GM04504 (cell line): Measurements from ENCODE around the gene RAET1E.
"Not testable (repeated sequence)": the region's sequence is repeated elsewhere in the genome, so short reads cannot be mapped to it uniquely, and the experiment has no call there.

ENCODE experiments used
- DNase-seq: peaks from one replicate; pipeline ENCODE4 v3.0.0-alpha.2; 2012; ENCODE audit warnings: low read depth

RAET1E gene

GRCh38 chr6:149909701-149910470 is 12.0 kb upstream of the RAET1E start:
- DNase-seq = no peak

GRCh38 chr6:149908480-149908879 is 10.6 kb upstream of the RAET1E start:
- DNase-seq = not testable (repeated sequence)

GRCh38 chr6:149907317-149907716 is 9.4 kb upstream of the RAET1E start:
- no peak for DNase-seq

GRCh38 chr6:149906405-149906804 is 8.5 kb upstream of the RAET1E start:
- no peak for DNase-seq

- DNase-seq = no peak
Measured at GRCh38 chr6:149905911-149906371, 8.0 kb upstream of the RAET1E start.

GRCh38 chr6:149905371-149905910 is 7.5 kb upstream of the RAET1E start:
- no peak for DNase-seq

- no peak for DNase-seq
Measured at GRCh38 chr6:149904661-149905370, 6.9 kb upstream of the RAET1E start.

GRCh38 chr6:149903938-149904611 is 6.2 kb upstream of the RAET1E start:
- no peak for DNase-seq

- DNase-seq = no peak
Measured at GRCh38 chr6:149901444-149902140, 3.7 kb upstream of the RAET1E start.

- DNase-seq = no peak
Measured at GRCh38 chr6:149900620-149901443, 2.9 kb upstream of the RAET1E start.

- no peak for DNase-seq
Measured at GRCh38 chr6:149899926-149900619, 2.2 kb upstream of the RAET1E start.

GRCh38 chr6:149899486-149899885 is 1.6 kb upstream of the RAET1E start:
- no peak for DNase-seq

- no peak for DNase-seq
Measured at GRCh38 chr6:149898966-149899365, 1.1 kb upstream of the RAET1E start.

- DNase-seq = peak; percentile 94
Measured at GRCh38 chr6:149897015-149897697, 757 bp downstream of the RAET1E start.

GRCh38 chr6:149896491-149896890 is 1.4 kb downstream of the RAET1E start:
- peak; percentile 16 for DNase-seq

- peak; percentile 67 for DNase-seq
Measured at GRCh38 chr6:149895833-149896271, 2.1 kb downstream of the RAET1E start.

GRCh38 chr6:149895048-149895590 is 2.8 kb downstream of the RAET1E start:
- peak; percentile 68 for DNase-seq

GRCh38 chr6:149891864-149892263 is 6.0 kb downstream of the RAET1E start:
- not testable (repeated sequence) for DNase-seq

- no peak for DNase-seq
Measured at GRCh38 chr6:149891259-149891658, 6.7 kb downstream of the RAET1E start.
